GM21723 (cell line): ENCODE results near the gene MAML3.

Experiments
- ATAC-seq: cut with Tn5 transposase; IDR thresholded peaks from one replicate; pipeline ENCODE4 v1.9.1; 2021; ENCODE audit warnings: mild to moderate bottlenecking, moderate library complexity; ENCODE audit not compliant: unreplicated experiment

Gene MAML3

DNA sequence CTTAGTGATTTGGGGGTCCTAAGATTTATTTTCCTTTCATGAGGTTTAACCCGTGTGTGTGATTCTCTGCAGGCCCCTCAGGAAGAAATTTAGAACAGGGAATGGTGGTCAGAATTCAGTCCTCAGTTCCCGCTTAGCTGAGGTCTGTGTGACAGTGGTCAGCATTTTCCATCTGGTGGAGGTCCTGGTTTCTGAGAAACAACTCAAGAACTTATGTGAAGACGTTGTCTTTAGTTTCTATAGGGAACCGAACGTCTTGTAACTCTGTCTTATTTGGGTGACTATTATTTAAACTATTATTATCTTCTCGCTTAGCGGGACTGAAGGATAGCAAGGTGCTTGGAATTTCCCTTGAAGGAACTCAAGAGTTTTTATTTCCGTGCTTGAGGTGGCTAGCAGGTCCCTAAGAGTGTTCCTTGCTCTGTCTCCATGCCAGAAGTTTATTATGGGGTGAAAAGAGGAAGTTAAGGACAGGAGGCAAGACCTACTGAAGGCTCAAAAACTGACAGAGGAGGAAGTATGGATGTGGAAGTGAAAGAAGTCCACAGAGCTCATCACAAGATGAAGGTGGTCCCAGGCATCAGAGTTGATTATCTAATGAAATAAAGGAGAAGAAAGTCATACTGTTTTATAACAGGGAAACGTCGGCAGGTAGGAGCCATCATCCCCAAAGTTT, 479.0 kb downstream of the MAML3 start:
- ATAC-seq, result peak; percentile 73

GRCh38 chr4:139672732-139673131, 481.3 kb downstream of the MAML3 start:
- no peak for ATAC-seq

GRCh38 chr4:139672215-139672614, 481.8 kb downstream of the MAML3 start:
- ATAC-seq, result no peak

DNA sequence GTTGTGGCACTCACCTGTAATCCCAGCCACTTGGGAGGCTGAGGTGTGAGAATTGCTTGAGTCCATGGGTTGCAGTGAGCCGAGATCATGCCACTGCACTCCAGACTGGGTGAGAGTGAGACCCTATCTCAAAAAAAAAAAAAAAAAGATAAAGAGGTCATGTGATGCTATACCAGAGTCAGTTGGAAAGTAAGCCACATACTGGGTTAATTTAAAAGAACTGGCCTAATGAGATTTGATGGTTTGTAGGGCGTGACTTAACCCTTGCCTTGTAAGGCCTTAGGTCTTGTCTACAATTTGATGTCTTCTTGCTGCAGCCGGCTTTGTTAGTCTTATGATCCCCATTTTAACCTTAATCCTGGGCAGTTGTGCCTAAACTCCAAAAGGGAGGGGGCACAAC, 483.2 kb downstream of the MAML3 start:
- ATAC-seq, result no peak

DNA sequence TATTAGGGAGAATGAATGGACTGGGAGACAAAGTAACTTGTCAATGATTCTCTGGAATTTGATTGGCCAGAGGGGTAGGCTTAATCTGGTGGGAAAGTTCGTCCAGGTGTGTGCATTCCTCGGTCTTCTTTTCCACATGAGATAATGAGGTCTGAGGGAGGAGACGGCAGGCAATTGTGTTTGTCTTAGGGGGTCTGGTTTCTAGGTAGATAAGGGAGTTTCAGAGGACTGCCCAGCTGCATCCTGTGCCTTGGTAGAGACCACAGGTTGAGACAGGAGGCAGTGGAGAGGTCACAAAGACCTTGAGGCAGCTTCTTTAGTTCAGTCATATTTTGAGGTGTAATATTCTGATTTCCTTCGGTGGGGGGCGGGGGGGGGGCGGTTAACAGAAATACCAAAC, 484.1 kb downstream of the MAML3 start:
- ATAC-seq, result no peak

GRCh38 chr4:139669335-139669734, 484.6 kb downstream of the MAML3 start:
- ATAC-seq, result no peak

- no peak for ATAC-seq
Observed at GRCh38 chr4:139668658-139669201, 485.3 kb downstream of the MAML3 start.

DNA sequence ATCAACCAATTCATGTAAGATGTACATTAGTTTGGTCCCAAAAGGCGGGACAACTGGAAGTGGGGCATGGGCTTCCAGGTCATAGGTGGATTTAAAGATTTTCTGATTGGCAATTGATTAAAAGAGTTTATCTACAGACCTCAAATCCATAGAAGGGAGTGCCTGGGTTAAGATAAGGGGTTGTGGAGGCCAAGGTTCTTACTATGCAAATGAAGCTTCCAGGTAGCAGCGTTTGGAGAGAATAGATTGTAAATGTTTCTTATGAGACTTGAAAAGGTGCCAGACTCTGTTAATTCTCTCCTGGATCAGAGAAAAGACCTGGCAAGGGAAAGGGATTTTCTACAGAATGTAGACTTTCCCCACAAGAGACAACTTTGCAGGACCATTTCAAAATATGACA, 485.9 kb downstream of the MAML3 start:
- ATAC-seq, result no peak
